Endothelial cell (in vitro differentiated cells): ENCODE data around the gene MSH5. TPM values are rescaled to one million over a fixed set of nuclear protein-coding genes. Genes with fewer than 3 reads are reported as not detected.
A peak's percentile ranks its signal among the peaks of the same experiment; 100 is the strongest.

Source experiments
- DNase-seq: peaks from one replicate; pipeline ENCODE4 v3.0.0; 2021; ENCODE audit warnings: low spot score
- H3K27ac Mint-ChIP-seq: one replicate; pipeline ENCODE4 v1.8.0; 2021; ENCODE audit warnings: mixed read lengths, inconsistent platforms; ENCODE audit not compliant: unreplicated experiment
- H3K27me3 Mint-ChIP-seq: one replicate; pipeline ENCODE4 v1.8.0; 2021; ENCODE audit warnings: mild to moderate bottlenecking, moderate library complexity, mixed read lengths, inconsistent platforms; ENCODE audit not compliant: unreplicated experiment
- H3K36me3 Mint-ChIP-seq: one replicate; pipeline ENCODE4 v1.8.0; 2021; ENCODE audit warnings: mild to moderate bottlenecking, low read depth, mixed read lengths, inconsistent platforms; ENCODE audit not compliant: unreplicated experiment
- H3K4me1 Mint-ChIP-seq: one replicate; pipeline ENCODE4 v1.8.0; 2021; ENCODE audit warnings: mild to moderate bottlenecking, mixed read lengths, inconsistent platforms; ENCODE audit not compliant: unreplicated experiment
- H3K4me3 Mint-ChIP-seq: one replicate; pipeline ENCODE4 v1.8.0; 2021; ENCODE audit warnings: mild to moderate bottlenecking, mixed read lengths, inconsistent platforms; ENCODE audit not compliant: unreplicated experiment
- H3K9me3 Mint-ChIP-seq: one replicate; pipeline ENCODE4 v1.8.0; 2021; ENCODE audit warnings: mixed read lengths, inconsistent platforms; ENCODE audit not compliant: unreplicated experiment
- total RNA-seq: library from RNA; stranded (reverse); fragmentation: NEBNext Ultra II Directional; extraction: Animal tissue kit (Norgen Biotek cat#: 25700); gene quantifications from one replicate; pipeline ENCODE4 v1.2.1, GENCODE V29; 2021; ENCODE audit not compliant: unreplicated experiment
- TF ChIP-seq, protein P1 (sequence below): fragments of 200-600 bp; sonication (generic); IDR thresholded peaks from one replicate; pipeline ENCODE4 v1.5.0; 2021; ENCODE audit warnings: antibody characterized with exemption; ENCODE audit not compliant: unreplicated experiment

Gene MSH5
- total RNA-seq, 1 donor from 2014 or later = 16.1 TPM

DNA sequence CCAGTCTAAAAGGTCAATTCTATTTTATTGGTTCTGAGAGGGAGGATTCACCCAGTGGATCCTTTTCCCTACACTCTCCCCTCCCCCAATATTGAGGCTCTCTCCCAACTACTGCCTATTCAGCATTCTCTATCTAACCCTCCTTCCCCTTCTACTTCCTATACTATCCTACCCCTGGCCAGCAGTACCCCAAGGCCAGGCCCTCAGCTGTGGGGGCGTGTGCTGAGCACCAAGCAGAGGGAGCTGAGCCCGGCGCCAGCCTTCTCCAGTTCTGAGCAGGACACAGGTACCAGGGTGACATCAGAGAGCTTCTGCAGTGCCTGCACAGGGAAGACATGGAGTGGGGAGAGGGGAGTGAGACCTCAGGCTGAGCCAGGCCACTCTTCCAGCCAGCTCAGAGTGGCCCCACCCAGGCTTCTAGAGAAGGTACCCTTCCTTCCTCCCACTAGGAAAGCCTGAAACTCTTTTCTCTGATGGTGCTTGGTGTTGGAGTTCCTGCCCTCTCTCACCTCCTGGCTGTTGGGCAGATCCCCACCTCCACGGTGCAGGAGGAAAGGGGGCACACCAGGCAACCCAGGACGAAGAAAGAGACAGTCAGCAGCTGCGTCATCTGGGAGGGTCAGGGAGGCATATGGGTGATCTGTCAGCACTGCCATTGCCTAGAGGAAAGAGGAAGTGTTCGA, 12.6 kb upstream of the MSH5 start:
- H3K27me3 Mint-ChIP-seq = peaks cover 11% of the 10 kb centered on the region
- TF ChIP-seq, protein P1, sequence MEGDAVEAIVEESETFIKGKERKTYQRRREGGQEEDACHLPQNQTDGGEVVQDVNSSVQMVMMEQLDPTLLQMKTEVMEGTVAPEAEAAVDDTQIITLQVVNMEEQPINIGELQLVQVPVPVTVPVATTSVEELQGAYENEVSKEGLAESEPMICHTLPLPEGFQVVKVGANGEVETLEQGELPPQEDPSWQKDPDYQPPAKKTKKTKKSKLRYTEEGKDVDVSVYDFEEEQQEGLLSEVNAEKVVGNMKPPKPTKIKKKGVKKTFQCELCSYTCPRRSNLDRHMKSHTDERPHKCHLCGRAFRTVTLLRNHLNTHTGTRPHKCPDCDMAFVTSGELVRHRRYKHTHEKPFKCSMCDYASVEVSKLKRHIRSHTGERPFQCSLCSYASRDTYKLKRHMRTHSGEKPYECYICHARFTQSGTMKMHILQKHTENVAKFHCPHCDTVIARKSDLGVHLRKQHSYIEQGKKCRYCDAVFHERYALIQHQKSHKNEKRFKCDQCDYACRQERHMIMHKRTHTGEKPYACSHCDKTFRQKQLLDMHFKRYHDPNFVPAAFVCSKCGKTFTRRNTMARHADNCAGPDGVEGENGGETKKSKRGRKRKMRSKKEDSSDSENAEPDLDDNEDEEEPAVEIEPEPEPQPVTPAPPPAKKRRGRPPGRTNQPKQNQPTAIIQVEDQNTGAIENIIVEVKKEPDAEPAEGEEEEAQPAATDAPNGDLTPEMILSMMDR = no peak
- peak overlapping the region; percentile 85 for H3K4me3 Mint-ChIP-seq
- H3K4me1 Mint-ChIP-seq = peaks cover 32% of the 10 kb centered on the region
- H3K9me3 Mint-ChIP-seq = no peaks in the 10 kb centered on the region
- DNase-seq = no peak
- H3K36me3 Mint-ChIP-seq = peaks cover 31% of the 10 kb centered on the region
- peak overlapping the region; percentile 28 for H3K27ac Mint-ChIP-seq

DNA sequence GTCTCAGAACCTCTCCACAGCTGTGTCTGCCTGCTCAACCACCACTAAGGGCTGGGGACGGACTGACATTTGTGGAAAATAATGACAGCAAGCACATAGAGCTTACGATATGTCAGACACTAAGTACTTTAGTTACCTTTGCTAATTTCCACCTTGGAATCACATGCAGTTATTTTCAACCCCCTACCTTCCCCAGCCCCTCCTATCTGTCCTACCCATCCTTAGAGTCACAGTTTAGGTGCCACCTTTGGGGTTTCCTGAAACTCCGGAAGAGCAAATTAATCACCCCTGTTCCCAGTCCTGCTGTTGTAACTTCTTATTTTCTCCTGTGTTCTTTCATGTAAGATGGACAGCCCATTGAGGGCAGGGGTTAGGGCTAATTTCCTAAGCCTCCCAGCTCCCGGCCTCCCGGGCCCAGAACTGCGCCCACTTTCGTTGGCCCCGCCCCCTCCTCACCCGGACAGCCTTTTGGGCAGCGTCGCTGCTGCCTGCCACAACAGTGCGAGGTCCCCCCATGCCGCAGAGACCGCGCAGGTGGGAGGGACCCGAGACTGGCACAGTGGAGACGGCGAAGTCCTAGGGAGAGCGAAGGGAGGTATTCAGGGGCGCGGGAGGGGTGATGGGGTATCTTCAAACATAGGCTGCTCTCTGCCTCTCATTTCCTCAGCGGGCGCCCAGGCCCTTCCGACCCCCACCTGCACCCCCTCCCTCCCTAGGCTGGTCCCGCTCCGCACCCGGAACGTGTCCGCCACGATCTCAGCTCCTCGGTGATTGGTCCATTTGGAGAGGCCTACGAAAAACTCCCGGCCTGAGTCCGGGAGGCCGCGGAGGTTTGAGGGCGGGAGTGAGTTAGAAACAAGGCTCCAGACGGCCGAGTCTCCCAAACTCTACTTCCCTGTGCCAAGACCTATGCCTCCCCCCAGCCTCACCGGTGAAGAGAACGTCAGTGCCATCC, 11.8 kb upstream of the MSH5 start:
- no peaks in the 10 kb centered on the region for H3K9me3 Mint-ChIP-seq

DNA sequence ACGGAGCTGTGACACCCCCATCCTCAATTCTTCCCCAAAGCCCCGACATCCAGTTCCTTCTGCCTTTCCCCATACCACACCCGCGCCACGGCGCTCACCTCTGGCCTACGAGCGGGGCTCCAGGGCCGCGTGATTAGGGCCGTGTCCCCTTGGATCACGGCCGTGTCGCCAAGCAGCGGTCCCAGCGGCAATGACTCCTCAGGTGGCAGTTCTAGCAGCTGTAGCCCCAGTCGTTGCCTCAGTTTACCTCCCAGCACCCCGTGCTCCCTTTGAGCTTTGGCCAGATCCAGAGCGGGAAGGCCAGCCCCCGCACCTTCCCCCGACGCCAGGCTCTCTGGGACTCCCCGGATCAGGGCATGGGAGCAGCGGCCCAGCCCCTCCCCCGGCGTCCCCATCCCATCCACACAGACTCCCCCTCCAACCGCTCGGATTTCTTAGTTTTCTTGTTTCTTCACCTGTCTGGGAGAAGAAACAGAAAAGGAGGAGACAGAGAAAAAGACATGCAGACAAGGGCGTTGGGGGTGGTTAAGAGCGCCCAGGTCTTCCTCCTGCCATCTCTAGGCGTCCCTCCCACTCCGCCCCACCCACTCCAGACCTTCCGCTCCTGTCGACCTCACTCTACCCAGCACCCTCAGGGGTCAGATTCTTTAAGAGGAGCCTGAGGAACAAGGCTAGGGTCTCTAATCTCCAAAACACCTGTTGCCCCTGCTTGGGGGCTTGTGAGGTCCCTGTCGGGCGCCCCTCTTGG, 10.9 kb upstream of the MSH5 start, which contains the start of gene DDAH2:
TSS of gene DDAH2 (minus strand) at position 533 of the 748 bp plus-strand sequence. CDS start at position 395, 138 bp downstream.
- peak within 1 kb of the TSS; percentile 98 for H3K4me3 Mint-ChIP-seq
- peaks cover 43% of the 10 kb centered on the region for H3K4me1 Mint-ChIP-seq
- no peak for DNase-seq
- H3K9me3 Mint-ChIP-seq = no peaks in the 10 kb centered on the region
- TF ChIP-seq, protein P1 = no peak
- H3K36me3 Mint-ChIP-seq = peaks cover 43% of the 10 kb centered on the region
- peak within 1 kb of the TSS; percentile 91 for H3K27ac Mint-ChIP-seq
- peaks cover 11% of the 10 kb centered on the region for H3K27me3 Mint-ChIP-seq

More for the DNA sequence above, 11.8 kb upstream of the MSH5 start:
- Mint-ChIP-seq H3K36me3 (peaks cover 33% of the 10 kb centered on the region), H3K4me3 (peak overlapping the region; percentile 98), H3K27ac (no peak overlapping the region), H3K27me3 (peaks cover 11% of the 10 kb centered on the region), H3K4me1 (peaks cover 34% of the 10 kb centered on the region)
- TF ChIP-seq, protein P1 = no peak
- DNase-seq = no peak

DNA sequence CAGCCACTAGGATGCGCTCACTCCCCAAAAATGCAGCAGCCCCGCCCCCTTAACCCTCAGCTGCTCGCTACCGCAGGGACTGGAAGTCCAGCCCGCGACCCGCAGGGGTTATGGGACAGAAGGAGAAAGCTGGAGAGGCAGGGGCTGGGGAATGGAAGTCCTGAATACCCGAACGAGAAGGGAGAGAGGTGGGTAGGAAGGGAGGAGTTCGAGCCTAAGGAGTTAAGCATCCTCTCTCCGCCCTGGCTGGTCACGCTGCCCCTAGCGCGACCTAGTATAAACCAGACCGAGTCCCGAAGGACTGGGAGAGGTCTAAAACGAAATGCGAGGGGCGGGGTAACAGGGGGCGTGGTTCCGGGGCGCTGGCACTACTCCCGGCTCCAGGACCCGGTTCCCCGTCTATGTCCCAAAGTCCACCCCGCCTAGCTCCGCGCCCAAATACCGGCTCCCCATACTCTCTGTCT, 10.3 kb upstream of the MSH5 start:
- H3K4me3 Mint-ChIP-seq = peak overlapping the region; percentile 98
- TF ChIP-seq, protein P1 = no peak
- no peaks in the 10 kb centered on the region for H3K9me3 Mint-ChIP-seq
- DNase-seq = peak; percentile 72
- peak overlapping the region; percentile 91 for H3K27ac Mint-ChIP-seq
- peaks cover 43% of the 10 kb centered on the region for H3K36me3 Mint-ChIP-seq
- H3K4me1 Mint-ChIP-seq = peaks cover 44% of the 10 kb centered on the region
- H3K27me3 Mint-ChIP-seq = peaks cover 14% of the 10 kb centered on the region
